HG03565 (cell line): ENCODE results near the gene CDH4.

Experiments
- ATAC-seq: cut with Tn5 transposase; IDR thresholded peaks from one replicate; pipeline ENCODE4 v1.9.1; 2021; ENCODE audit warnings: mild to moderate bottlenecking, moderate library complexity; ENCODE audit not compliant: unreplicated experiment

CDH4 gene

GRCh38 chr20:61508301-61509096 lies 256.4 kb downstream of the CDH4 start:
- no peak for ATAC-seq

- ATAC-seq: no peak
These were observed 258.8 kb downstream of the CDH4 start for GRCh38 chr20:61510778-61511330.

- ATAC-seq: no peak
These were observed 260.4 kb downstream of the CDH4 start for GRCh38 chr20:61512475-61512874.

- ATAC-seq: no peak
These were observed 261.3 kb downstream of the CDH4 start for GRCh38 chr20:61513124-61514017.

- no peak for ATAC-seq
These were observed 261.9 kb downstream of the CDH4 start for GRCh38 chr20:61514018-61514365.

GRCh38 chr20:61514396-61514795 lies 262.3 kb downstream of the CDH4 start:
- ATAC-seq: no peak

GRCh38 chr20:61514805-61515505 lies 262.9 kb downstream of the CDH4 start:
- no peak for ATAC-seq

- ATAC-seq: no peak
These were observed 263.9 kb downstream of the CDH4 start for GRCh38 chr20:61515922-61516321.

GRCh38 chr20:61516346-61517208 lies 264.5 kb downstream of the CDH4 start:
- no peak for ATAC-seq

- ATAC-seq: no peak
These were observed 265.4 kb downstream of the CDH4 start for GRCh38 chr20:61517419-61517818.

- ATAC-seq: no peak
These were observed 266.4 kb downstream of the CDH4 start for GRCh38 chr20:61518424-61518951.

- no peak for ATAC-seq
These were observed 267.4 kb downstream of the CDH4 start for GRCh38 chr20:61519488-61519887.

GRCh38 chr20:61520076-61520892 lies 268.2 kb downstream of the CDH4 start:
- ATAC-seq: no peak

GRCh38 chr20:61520893-61521460 lies 268.9 kb downstream of the CDH4 start:
- ATAC-seq: no peak

GRCh38 chr20:61521687-61522420 lies 269.8 kb downstream of the CDH4 start:
- no peak for ATAC-seq

GRCh38 chr20:61522498-61523090 lies 270.5 kb downstream of the CDH4 start:
- ATAC-seq: no peak

GRCh38 chr20:61523145-61523544 lies 271.1 kb downstream of the CDH4 start:
- no peak for ATAC-seq
